ENCODE results near the gene RER1. TPM values are rescaled to one million over a fixed set of nuclear protein-coding genes. Genes with fewer than 3 reads are reported as not detected.

Gene RER1
- total and polyA plus RNA-seq, 5 donors from 2014 or later: 91.3 to 184 (median 164) TPM

GRCh38 chr1:2356911-2357845 is 34.5 kb upstream of the RER1 start:
- no peaks in the 10 kb centered on the region for H3K27me3 ChIP-seq (ENCODE audit: control insufficient read depth, insufficient read depth, low read length)
- H3K4me1 ChIP-seq (ENCODE audit: control insufficient read depth, insufficient read depth, low read length, poor library complexity, severe bottlenecking): no peaks in the 10 kb centered on the region
- ATAC-seq (ENCODE audit: low read depth in 2 of 2) (peak in 1 of 2 donors; percentile 12), DNase-seq (no peak)
- no peaks in the 10 kb centered on the region for H3K4me1 Mint-ChIP-seq
- no peaks in the 10 kb centered on the region for H3K36me3 ChIP-seq (ENCODE audit: control insufficient read depth, insufficient read depth, low read length)
- H3K4me3 Mint-ChIP-seq: no peak overlapping the region
- H3K27ac ChIP-seq (ENCODE audit: insufficient read depth, low read length, poor library complexity, severe bottlenecking): no peak overlapping the region
- H3K36me3 Mint-ChIP-seq: no peaks in the 10 kb centered on the region
- H3K27ac Mint-ChIP-seq: no peak overlapping the region
- peaks cover 3% of the 10 kb centered on the region for H3K27me3 Mint-ChIP-seq
- no peak overlapping the region for H3K4me3 ChIP-seq (ENCODE audit: low read depth, low read length)
- H3K9me3 ChIP-seq (ENCODE audit: control insufficient read depth in 2 of 2, low read length in 2 of 2): no peaks in the 10 kb centered on the region
- peaks cover 0 to 4% (median 0%) of the 10 kb centered on the region in 7 donors for H3K9me3 Mint-ChIP-seq

DNA sequence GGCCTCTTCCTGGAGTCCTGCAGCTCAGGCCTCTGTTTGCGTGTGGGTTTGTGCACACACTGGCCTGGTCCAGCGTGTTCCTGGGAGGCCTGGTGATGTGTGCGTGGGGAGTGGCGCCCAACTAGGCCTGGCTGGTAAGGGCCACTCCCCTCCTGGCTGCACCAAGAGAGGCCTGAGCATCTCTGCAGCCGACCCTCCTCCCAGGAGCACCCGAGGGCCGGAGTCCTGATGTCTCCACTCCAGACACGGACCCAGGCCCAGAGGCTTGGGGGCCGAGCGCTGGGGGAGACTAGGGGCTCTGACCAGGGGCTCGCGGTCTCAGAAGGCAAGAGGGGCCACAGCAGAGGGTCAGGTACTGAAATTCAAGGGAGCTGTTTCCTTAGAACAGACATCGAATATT is 33.6 kb upstream of the RER1 start:
- ATAC-seq (ENCODE audit: low read depth in 2 of 2): no peak
- DNase-seq: no peak
- H3K9me3 ChIP-seq (ENCODE audit: control insufficient read depth in 2 of 2, low read length in 2 of 2): no peaks in the 10 kb centered on the region

DNA sequence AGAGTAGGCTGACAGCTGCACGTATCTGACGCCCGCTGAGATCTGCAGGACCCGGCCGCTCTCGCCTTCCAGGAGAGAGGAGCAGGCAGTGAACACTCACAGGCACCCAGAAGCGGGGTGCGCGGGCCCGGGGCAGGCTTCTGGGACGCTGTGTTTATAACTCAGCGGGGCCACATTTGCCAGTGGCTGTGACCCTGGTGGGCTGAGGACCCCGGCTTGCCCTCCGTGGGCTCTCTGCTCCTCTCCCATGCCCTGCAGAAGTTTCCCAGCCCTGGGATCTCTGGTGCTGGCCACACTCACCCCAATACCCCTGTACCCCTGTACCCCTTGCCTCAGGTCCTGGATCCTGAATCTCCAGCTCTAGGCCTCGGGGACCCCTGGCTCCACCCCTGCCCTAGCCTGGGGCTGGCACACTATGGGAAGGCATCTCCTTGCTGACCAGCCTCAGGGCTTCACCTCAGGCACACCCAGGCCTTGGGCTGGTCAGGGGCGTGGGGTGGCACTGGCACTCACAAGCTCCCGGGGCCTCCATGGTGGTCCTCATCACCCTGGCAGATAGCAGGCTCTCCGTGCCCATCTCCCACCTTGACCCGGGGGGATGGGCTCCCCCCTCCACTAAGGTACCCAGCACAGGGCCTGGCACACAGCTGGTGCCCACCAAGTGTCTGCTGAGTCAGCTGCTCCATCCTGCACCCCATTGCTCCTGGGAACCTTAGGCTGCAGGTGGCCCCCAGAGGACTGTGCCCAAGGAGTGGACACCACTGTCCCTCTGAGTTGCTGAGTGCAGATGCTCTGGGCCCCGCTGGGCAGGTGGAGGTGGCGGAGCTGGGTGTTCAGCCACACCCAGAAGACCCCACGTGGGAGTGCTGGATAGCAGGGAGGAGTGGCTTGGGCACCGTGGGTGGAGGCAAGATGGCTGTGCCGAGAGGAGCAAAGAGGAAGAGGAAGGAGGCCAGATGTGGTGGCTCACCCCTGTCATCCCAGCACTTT is 32.7 kb upstream of the RER1 start:
- Histone ChIP-seq H3K36me3 (ENCODE audit: control insufficient read depth, insufficient read depth, low read length) (no peaks in the 10 kb centered on the region), H3K4me3 (ENCODE audit: low read depth, low read length) (no peak overlapping the region), H3K4me1 (ENCODE audit: control insufficient read depth, insufficient read depth, low read length, poor library complexity, severe bottlenecking) (no peaks in the 10 kb centered on the region), H3K27me3 (ENCODE audit: control insufficient read depth, insufficient read depth, low read length) (no peaks in the 10 kb centered on the region), H3K27ac (ENCODE audit: insufficient read depth, low read length, poor library complexity, severe bottlenecking) (no peak overlapping the region), H3K9me3 (ENCODE audit: control insufficient read depth in 2 of 2, low read length in 2 of 2) (peaks cover 0 to 2% of the 10 kb centered on the region in 2 experiments)
- ATAC-seq (ENCODE audit: low read depth in 2 of 2) (no peak), DNase-seq (no peak)
- Mint-ChIP-seq H3K4me3 (peak overlapping the region in 1 of 4 donors; percentile 41), H3K36me3 (no peaks in the 10 kb centered on the region), H3K9me3 (peaks cover 0 to 13% (median 2%) of the 10 kb centered on the region in 7 donors), H3K27ac (peak overlapping the region in 1 of 3 donors; percentile 65), H3K4me1 (no peaks in the 10 kb centered on the region), H3K27me3 (no peaks in the 10 kb centered on the region)

More for the DNA sequence above, 33.6 kb upstream of the RER1 start:
- no peak overlapping the region for H3K4me3 ChIP-seq (ENCODE audit: low read depth, low read length)
- Mint-ChIP-seq H3K4me3 (no peak overlapping the region), H3K27ac (no peak overlapping the region), H3K27me3 (no peaks in the 10 kb centered on the region), H3K4me1 (no peaks in the 10 kb centered on the region), H3K9me3 (peaks cover 0 to 6% (median 1%) of the 10 kb centered on the region in 7 donors), H3K36me3 (no peaks in the 10 kb centered on the region)
- H3K27me3 ChIP-seq (ENCODE audit: control insufficient read depth, insufficient read depth, low read length): no peaks in the 10 kb centered on the region
- no peak overlapping the region for H3K27ac ChIP-seq (ENCODE audit: insufficient read depth, low read length, poor library complexity, severe bottlenecking)
- H3K4me1 ChIP-seq (ENCODE audit: control insufficient read depth, insufficient read depth, low read length, poor library complexity, severe bottlenecking): no peaks in the 10 kb centered on the region
- no peaks in the 10 kb centered on the region for H3K36me3 ChIP-seq (ENCODE audit: control insufficient read depth, insufficient read depth, low read length)

GRCh38 chr1:2360588-2361364 is 30.9 kb upstream of the RER1 start:
- Mint-ChIP-seq H3K27me3 (no peaks in the 10 kb centered on the region), H3K27ac (no peak overlapping the region), H3K4me3 (no peak overlapping the region), H3K4me1 (no peaks in the 10 kb centered on the region), H3K36me3 (no peaks in the 10 kb centered on the region), H3K9me3 (peaks cover 0 to 14% (median 2%) of the 10 kb centered on the region in 7 donors)
- DNase-seq (no peak), ATAC-seq (ENCODE audit: low read depth in 2 of 2) (no peak)
- Histone ChIP-seq H3K4me3 (ENCODE audit: low read depth, low read length) (no peak overlapping the region), H3K36me3 (ENCODE audit: control insufficient read depth, insufficient read depth, low read length) (no peaks in the 10 kb centered on the region), H3K27me3 (ENCODE audit: control insufficient read depth, insufficient read depth, low read length) (no peaks in the 10 kb centered on the region), H3K27ac (ENCODE audit: insufficient read depth, low read length, poor library complexity, severe bottlenecking) (no peak overlapping the region), H3K4me1 (ENCODE audit: control insufficient read depth, insufficient read depth, low read length, poor library complexity, severe bottlenecking) (no peaks in the 10 kb centered on the region), H3K9me3 (ENCODE audit: control insufficient read depth in 2 of 2, low read length in 2 of 2) (peaks cover 0 to 3% of the 10 kb centered on the region in 2 experiments)

DNA sequence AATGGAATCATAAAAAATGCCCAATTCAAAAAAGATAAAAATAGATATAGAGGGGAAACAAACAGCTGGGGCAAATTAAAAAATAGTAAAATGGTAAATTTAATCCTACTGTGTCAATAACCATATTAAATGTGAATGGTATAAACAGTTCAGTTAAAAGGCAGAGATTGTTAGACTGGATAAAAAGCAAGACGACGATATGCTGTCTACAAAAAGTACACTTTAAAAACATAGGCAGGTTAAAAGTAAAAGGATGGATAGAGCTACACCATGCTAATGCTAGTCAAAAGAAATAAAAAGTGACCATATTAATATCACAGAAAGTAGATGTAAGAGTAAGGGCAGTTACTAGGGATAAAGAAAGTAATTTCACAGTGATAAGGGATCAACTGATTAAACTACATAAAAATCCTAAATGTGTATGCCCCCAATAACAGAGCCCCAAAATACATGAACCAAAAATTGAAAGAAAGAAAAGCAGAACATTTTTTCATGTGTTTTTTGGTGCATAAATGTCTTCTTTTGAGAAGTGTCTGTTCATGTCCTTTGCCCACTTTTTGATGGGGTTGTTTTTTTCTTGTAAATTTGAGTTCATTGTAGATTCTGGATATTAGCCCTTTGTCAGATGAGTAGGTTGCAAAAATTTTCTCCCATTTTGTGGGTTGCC is 27.7 kb upstream of the RER1 start:
- H3K9me3 Mint-ChIP-seq: peaks cover 0 to 14% (median 2%) of the 10 kb centered on the region in 7 donors
- H3K27me3 Mint-ChIP-seq: no peaks in the 10 kb centered on the region
- no peaks in the 10 kb centered on the region for H3K36me3 ChIP-seq (ENCODE audit: control insufficient read depth, insufficient read depth, low read length)
- peaks cover 0 to 3% of the 10 kb centered on the region in 2 experiments for H3K9me3 ChIP-seq (ENCODE audit: control insufficient read depth in 2 of 2, low read length in 2 of 2)
- no peak overlapping the region for H3K4me3 ChIP-seq (ENCODE audit: low read depth, low read length)
- H3K27me3 ChIP-seq (ENCODE audit: control insufficient read depth, insufficient read depth, low read length): no peaks in the 10 kb centered on the region
- no peak for ATAC-seq (ENCODE audit: low read depth in 2 of 2)
- DNase-seq: no peak
- H3K4me1 Mint-ChIP-seq: no peaks in the 10 kb centered on the region
- H3K4me3 Mint-ChIP-seq: no peak overlapping the region
- H3K4me1 ChIP-seq (ENCODE audit: control insufficient read depth, insufficient read depth, low read length, poor library complexity, severe bottlenecking): no peaks in the 10 kb centered on the region
- no peak overlapping the region for H3K27ac Mint-ChIP-seq
- H3K27ac ChIP-seq (ENCODE audit: insufficient read depth, low read length, poor library complexity, severe bottlenecking): no peak overlapping the region
- H3K36me3 Mint-ChIP-seq: no peaks in the 10 kb centered on the region

GRCh38 chr1:2368053-2368744 is 23.4 kb upstream of the RER1 start:
- DNase-seq (no peak), ATAC-seq (ENCODE audit: low read depth in 2 of 2) (no peak)
- Histone ChIP-seq H3K27ac (ENCODE audit: insufficient read depth, low read length, poor library complexity, severe bottlenecking) (no peak overlapping the region), H3K9me3 (ENCODE audit: control insufficient read depth in 2 of 2, low read length in 2 of 2) (peaks cover 0 to 3% of the 10 kb centered on the region in 2 experiments), H3K36me3 (ENCODE audit: control insufficient read depth, insufficient read depth, low read length) (no peaks in the 10 kb centered on the region), H3K4me1 (ENCODE audit: control insufficient read depth, insufficient read depth, low read length, poor library complexity, severe bottlenecking) (no peaks in the 10 kb centered on the region), H3K27me3 (ENCODE audit: control insufficient read depth, insufficient read depth, low read length) (no peaks in the 10 kb centered on the region), H3K4me3 (ENCODE audit: low read depth, low read length) (no peak overlapping the region)
- Mint-ChIP-seq H3K27me3 (no peaks in the 10 kb centered on the region), H3K4me1 (no peaks in the 10 kb centered on the region), H3K4me3 (no peak overlapping the region), H3K9me3 (peaks cover 0 to 7% (median 0%) of the 10 kb centered on the region in 7 donors), H3K27ac (peak overlapping the region in 1 of 3 donors; percentile 48), H3K36me3 (peaks cover 4% of the 10 kb centered on the region)

All from CD4-positive, CD25-positive, alpha-beta regulatory T cell (primary cell).